Activated CD4-positive, alpha-beta T cell treated with anti-CD3 and anti-CD28 coated beads for 1 hour (primary cell): Measurements from ENCODE around the gene RTP2.

Source experiments
- DNase-seq: peaks from one replicate; pipeline ENCODE4 v3.0.0-alpha.2; 2020

The RTP2 gene

GRCh38 chr3:187738331-187739093, 36.2 kb upstream of the RTP2 start:
- peak; percentile 46 for DNase-seq

- no peak for DNase-seq
Measured at GRCh38 chr3:187738071-187738330, 35.6 kb upstream of the RTP2 start.

GRCh38 chr3:187737368-187738070, 35.2 kb upstream of the RTP2 start:
- no peak for DNase-seq

DNA sequence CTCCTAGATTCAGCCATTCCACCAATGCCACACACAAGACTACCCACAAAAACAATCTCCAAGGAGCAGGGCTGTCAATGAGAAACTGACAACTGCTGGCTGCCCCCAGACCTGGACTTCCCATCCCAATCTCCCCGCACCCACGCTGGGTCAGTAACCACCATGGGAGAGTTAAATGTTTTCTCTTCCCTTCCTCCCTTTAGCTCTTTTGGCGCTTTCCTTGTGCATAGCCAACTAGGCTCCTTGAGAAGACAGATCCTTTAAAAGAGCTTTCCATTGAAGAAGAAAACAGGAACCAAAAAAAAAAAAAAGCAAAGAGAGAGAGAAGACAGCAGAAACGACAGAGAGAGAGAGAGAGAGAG, 34.6 kb upstream of the RTP2 start:
- DNase-seq: no peak

DNA sequence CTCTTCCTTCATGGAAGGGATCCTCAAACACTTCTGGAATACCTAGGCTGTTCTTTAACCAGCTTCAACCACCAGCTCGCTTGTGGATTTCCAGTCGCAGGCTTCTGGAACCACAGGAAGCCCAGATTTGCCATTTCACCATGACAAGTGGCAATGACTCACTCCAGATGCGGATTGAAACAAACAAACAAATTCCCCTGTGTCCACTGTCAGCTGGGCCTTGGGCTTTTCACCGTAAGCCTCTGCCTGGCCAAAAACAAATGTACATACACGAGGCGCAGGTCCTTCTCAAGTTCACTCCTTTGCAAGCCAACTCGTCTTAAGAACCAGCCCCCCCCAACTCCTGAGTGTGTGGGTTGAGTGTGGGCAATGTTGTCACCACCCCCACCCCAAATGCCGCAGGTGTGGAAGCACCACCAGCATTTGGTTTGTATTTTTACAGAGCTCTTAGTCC, 34.1 kb upstream of the RTP2 start:
- DNase-seq: no peak

DNA sequence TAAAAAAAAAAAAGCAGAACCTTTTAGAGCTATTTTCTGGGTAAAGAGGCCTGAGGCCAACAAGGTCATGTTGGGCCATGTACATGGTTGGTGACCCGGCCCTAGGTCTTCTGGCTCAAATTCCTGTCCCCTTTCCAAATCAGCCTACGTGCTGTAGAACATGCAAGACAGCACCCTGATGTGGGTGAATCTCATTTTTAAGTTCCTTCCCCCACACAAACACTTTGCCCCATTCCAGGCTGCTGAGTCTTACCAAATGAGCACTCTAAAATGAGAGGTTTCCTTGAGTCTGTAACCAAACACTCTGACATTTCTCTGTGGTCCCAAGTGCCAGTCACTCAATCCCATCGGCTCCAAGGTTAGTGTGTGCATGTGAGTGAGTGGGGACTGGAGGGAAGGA, 33.5 kb upstream of the RTP2 start:
- DNase-seq: no peak

GRCh38 chr3:187735383-187735782, 33.0 kb upstream of the RTP2 start:
- no peak for DNase-seq

- no peak for DNase-seq
Measured at GRCh38 chr3:187734841-187735240, 32.5 kb upstream of the RTP2 start.

DNA sequence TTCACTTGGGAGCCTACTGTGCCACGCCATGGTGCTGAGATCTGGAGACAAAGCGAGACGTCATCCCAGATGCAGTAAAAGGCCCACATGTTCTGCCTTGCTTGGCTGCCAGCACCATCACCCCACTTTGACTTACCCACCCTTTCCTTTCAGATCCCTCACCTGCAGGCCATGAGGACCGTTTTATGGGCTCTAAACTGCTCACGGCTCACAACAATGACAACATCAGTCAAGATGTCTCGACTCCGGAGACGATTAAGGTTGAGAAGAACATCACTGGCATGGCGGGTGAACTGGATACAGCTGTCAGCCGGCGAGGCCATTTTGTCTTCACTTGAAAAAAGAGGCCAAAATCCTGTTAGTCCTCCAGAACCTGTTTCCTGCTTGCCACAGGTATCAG, 31.0 kb upstream of the RTP2 start:
- DNase-seq: no peak

- no peak for DNase-seq
Measured at GRCh38 chr3:187729598-187729997, 27.2 kb upstream of the RTP2 start.

- no peak for DNase-seq
Measured at GRCh38 chr3:187728940-187729583, 26.7 kb upstream of the RTP2 start.

- DNase-seq: no peak
Measured at GRCh38 chr3:187728248-187728647, 25.9 kb upstream of the RTP2 start.

DNA sequence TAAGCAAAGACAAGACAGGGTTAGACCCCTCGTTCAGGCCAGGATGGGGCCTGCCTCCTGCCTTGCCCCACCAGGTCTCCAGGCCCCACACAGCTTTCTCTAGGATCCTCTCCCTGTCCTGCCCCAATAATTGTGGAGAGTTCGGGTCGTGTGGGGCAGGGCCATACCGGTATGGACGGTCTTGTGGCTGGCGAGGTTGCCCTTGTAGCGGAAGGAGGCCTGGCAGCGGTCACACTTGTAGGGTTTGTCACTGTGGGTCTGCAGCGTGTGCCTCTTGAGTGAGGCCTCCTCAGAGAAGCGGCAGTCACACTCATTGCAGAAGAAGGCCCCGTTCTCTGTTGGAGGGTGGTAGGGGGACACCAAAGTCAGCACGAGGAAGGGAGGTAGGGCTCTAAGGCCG, 24.2 kb upstream of the RTP2 start:
- DNase-seq: no peak

DNA sequence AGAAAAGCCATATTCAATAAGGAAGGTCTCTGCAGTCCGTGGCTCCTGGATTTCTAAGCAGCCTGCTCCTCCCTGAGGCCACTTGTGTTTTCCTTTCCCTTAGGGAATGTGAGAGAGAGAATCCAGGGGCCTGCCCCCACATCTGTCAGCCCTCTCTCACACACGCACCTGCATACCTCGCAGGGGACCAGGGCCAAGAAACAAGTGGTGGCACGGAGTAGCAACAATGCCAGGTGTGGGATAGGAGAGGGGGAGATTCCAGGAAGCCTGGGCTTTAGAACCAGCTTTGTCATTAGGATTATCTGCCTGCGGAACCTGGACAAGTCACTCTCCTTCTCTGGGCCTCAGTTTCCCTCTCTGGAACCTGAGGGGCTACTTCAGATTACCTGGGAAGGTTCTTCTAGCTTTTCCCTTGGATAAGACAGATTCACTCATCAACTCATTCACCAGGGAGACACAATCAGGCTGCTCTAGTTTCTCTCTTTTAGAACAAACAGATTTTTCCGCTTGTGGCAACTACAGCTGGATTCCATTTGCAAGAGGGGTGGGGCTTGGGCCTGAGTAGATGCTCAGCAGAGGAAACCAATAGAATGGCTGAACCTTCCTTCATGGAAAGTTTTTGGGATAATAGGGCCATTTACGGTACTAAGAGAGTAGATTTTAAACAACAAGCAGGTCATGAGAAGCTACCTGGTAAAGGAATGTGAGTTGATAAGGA, 23.5 kb upstream of the RTP2 start:
- no peak for DNase-seq

DNA sequence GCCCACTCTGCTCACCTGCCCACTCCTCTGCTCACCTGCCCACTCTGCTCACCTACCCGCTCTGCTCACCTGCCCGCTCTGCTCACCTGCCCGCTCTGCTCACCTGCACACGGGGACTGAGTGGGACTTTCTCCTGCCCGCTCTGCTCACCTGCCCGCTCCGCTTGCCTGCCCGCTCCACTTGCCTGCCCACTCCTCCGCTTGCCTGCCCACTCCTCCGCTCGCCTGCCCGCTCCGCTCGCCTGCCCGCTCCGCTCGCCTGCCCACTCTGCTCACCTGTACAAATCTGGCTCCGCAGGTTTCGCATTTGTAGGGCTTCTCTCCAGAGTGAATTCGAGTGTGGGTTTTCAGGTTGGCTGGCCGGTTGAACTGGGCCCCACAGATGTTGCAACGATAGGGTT, 22.9 kb upstream of the RTP2 start:
- DNase-seq: no peak

DNA sequence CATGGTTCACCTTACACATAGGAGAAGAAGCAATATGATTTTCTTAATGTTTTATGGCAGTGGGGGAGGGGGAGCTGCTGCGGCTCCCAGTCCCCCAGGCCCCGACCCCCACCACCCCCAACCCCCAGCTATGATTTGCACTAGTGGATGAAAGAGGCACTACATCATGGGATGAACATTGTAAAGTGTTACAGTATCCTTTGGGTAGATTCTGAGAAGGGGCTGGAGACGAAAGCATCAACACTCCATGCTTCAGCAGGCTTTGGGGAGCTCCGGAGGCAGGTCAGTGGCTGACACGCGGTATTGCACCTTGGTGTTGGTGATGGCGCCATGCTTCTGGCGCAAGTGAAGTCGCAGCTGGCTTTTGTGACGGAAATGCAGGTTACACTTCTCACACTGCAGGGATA, 19.9 kb upstream of the RTP2 start:
- no peak for DNase-seq

- no peak for DNase-seq
Measured at GRCh38 chr3:187721055-187721454, 18.7 kb upstream of the RTP2 start.

DNA sequence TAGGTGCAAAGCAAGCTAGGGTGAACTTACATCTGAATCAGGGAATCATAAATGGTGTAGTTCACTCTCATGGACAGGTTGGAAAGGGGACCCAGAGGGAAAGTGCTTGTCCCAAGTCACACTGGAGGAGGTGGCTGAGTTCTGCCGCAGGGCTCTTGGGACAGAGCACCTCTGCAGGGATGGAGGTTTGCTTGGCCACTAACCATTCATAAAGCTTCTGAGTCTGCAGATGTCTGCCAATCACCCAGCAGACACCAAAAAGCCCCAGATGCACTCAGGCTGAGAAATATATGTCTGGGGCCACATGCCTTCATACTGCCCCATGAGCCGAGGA, 17.9 kb upstream of the RTP2 start:
- no peak for DNase-seq

DNA sequence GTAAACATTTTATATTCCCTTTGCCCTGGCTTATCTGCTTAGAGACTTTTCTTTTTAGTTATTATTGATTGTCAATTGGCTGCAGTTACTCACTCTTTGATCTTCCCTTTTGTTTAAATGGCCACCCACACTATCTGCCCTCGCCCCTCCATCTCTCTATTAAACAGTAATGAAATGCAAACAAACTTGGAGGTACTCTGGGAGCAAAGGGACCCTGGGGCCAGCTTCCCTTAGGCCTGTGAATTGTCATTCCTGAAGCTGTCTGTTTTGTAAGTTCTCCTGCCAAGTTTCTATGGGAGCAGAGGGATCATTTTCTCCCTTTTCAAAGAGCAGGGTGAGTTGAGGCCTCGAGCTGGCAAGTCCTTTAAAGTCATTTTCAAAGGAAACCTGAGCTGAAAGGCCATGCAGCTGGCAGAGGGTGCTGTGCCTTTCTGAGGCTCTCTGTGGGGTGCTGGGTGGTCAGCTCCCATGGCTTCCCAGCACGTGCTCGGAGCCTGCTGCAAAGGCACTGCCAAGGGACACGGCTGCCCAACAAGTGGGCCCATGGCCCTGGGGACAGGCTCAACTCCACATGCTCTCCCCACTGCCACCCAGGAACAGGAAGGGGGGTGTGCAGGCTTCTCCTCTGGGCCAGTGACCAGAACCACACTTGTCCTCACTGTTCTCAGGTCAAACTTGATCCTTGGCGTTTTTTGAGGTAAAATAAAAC, 17.4 kb upstream of the RTP2 start:
- no peak for DNase-seq

GRCh38 chr3:187718802-187719201, 16.4 kb upstream of the RTP2 start:
- no peak for DNase-seq

DNA sequence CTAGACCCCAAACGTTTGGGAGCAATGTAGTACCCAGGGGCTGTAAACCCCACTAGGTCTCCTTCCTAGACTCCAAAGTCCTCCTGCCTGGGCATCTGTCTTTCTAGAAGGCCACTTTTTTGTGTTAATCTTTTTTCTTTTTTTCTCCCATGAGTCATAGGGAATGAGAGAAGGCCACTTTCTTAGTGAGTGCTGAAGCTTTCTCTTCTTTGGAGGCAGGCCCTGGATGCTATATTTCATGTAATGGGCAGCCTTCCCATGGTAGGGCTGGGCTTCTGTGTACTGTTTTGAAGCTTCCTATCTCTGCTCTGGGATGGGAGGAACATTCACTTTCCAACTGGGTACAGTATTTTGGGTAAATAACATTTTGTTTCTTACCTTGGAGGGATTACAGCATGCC, 15.2 kb upstream of the RTP2 start:
- no peak for DNase-seq

GRCh38 chr3:187714404-187714979, 12.1 kb upstream of the RTP2 start:
- DNase-seq: peak; percentile 55

GRCh38 chr3:187713504-187713903, 11.1 kb upstream of the RTP2 start:
- DNase-seq: no peak
